Activated CD4-positive, alpha-beta T cell treated with anti-CD3 and anti-CD28 coated beads, Interleukin-2, amount 50 U/mL, for 48 hours (primary cell): ENCODE measurements around the gene POPDC2.
A peak's percentile ranks its signal among the peaks of the same experiment; 100 is the strongest.
"Not testable (repeated sequence)": the region's sequence is repeated elsewhere in the genome, so short reads cannot be mapped to it uniquely, and the experiment has no call there.

Experiments used
- DNase-seq, 2 experiments: peaks; one replicate each; pipeline ENCODE4 v3.0.0-alpha.2; 2020

Gene POPDC2

GRCh38 chr3:119660474-119661440 lies at the start of gene POPDC2:
POPDC2 (minus strand) TSS chr3:119660589; CDS start chr3:119660423, 166 bp downstream.
- no peak for DNase-seq

DNA sequence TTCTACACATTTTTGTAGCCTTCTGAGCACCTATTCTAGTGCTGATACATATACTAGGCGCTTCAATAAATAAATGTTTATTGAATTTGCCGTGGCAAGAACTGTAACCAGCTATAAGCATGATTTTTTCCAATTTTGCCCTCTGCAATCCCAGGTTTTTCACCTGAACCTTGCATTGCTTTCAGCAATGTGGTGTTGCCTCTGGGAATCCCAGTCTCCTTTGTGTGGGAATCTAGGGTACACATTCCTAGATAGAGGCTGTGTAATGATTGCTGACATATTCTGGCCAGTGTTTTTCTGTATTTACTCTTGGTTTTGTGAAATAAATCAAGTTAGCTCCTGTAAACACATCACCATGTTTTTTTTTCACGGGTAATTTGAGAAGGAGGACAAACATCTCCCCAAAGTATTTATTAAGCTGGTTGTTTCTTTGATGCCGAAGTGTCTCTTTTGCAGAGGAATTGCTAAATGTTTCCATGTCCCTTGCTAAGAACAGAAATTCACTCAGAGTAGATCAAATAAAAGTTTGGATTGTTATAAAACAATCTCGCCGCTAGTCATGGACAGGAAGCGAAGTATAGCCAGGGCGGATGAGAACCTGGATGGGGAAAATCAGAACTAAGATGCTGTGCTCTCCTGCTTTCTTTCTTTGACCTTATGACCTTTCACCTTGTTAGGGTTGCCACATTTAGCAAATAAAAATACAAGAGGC lies 43.6 kb upstream of the POPDC2 start:
- no peak for DNase-seq

- DNase-seq = peak; percentile 90 to 91
Measured at GRCh38 chr3:119702530-119703527, 42.4 kb upstream of the POPDC2 start, which contains the start of gene CFAP91. CFAP91 (plus strand) TSS chr3:119703022; CDS start chr3:119703099, 77 bp downstream.

DNA sequence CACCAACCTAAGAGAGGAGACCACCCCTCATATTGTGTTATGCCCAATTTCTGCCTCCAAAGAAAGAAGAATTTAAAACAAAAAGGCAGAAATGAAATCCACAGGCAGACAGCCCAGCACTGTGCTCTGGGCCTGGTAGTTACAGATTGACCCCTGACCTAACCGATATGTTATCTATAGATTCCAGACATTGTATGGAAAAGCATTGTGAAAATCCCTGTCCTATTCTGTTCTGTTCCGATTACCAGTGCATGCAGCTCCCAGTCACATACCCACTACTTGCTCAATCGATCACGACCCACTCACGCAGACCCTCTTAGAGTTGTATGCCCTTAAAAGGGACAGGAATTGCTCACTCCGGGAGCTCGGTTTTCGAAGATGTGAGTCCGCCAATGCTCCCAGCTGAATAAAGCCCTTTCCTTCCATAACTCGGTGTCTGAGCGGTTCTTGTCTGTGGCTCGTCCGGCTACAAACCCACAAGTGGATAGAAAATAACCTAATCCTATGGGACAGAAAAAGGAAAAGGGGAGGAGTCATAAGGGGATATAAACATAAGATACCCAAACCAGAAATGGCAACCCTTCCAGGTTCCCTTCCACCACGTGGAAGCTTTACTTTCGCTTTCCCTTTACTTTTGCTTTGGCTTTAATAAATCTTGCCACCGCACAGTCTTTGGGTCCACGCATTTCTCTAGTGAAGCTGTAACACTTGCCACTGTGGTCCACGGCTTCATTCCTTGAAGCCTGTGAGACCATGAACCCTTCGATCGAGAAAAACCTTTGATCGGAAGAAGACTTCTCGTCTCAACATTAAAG lies 40.7 kb upstream of the POPDC2 start:
- peak in 1 of 2 experiments; percentile 17 for DNase-seq

DNA sequence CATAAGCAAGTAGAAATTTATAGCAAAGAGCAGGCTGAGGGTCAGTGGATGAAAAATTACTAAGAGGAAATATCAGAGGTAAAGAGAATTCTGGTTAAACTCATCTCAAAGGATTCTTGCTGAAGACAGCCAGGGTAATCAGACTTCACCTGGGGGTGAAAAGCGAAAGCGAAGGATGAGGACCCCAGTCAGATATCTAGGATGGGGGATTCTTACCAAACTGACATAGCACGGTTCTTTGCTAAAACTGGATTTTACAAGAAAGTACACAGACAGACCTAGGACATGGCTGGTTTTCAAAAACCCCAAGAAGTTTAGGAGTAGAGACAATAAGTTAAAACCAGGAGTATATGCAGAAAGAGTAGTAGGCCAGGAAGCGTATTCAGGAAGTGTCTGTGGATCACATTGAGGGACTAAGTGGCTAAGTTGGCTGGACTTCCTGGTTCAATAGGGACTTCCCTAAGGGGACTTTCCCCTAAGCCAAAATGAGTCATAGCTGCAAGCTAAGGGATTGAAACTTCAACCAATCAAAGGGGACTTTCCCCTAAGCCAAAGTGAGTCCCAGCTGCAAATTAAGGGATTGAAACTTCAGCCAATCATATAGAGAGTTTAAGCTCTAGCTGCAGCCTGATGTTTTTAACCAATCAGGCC lies 40.0 kb upstream of the POPDC2 start:
- DNase-seq = peak in 1 of 2 experiments; percentile 9

- no peak for DNase-seq
Measured at GRCh38 chr3:119697394-119697793, 37.0 kb upstream of the POPDC2 start.

DNA sequence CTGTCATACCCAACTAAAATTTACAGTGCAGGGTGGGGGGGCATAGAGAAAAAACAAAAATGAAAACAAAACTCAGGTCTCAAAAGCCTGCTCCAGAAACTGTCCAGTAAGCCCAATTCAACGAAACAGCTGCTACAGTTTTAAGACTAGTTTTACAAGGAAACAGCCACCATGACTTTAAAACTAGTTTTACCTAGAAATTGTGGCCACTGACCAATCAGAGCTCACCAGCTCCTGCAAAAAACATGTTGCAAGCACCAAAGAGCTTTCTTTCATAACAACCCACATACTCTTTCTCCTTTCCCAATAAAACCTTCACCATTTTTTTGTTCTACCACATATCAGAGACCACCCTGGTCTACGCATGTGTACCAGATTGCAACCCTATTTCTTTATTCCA lies 35.1 kb upstream of the POPDC2 start:
- no peak for DNase-seq

- DNase-seq = no peak
Measured at GRCh38 chr3:119690043-119690656, 29.8 kb upstream of the POPDC2 start.

DNA sequence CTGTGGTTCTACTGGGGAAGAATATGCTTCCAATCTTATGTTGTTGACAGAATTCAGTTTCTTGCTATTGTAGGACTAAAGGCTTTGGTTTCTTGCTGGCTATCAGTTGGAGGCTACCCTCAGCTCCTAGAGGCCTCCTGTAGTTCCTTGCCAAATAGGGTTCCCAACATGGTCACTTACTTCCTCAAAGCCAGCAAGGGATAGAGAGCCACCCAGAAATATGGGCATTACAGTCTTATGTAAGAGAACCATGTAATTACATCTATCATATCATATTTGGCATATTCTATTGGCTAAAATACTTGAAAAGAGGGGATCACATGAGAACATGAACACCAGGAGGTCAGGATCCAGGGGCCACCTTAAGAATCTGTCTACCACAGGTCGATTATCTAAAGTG lies 23.0 kb upstream of the POPDC2 start:
- DNase-seq = no peak

GRCh38 chr3:119681279-119681678 lies 20.9 kb upstream of the POPDC2 start:
- DNase-seq = no peak

GRCh38 chr3:119679874-119680273 lies 19.5 kb upstream of the POPDC2 start:
- no peak for DNase-seq

DNA sequence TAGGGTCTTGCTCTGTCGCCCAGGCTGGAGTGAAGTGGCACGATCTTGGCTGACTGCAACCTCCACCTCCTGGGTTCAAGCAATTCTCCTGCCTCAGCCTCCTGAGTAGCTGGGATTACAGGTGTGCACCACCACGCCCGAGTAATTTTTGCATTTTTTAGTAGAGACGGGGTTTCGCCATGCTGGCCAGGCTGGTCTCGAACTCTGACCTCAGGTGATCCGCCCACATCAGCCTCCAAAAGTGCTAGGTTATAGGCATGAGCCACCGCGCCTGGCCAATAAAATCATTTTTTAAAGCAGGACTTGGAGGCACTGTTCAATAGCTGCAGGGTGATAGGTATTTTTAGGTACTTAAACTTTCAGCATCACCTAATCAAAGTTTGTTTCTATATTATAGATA lies 17.8 kb upstream of the POPDC2 start:
- not testable (repeated sequence) for DNase-seq

GRCh38 chr3:119677641-119677934 lies 17.2 kb upstream of the POPDC2 start:
- no peak for DNase-seq

- peak; percentile 93 to 95 for DNase-seq
Measured at GRCh38 chr3:119676771-119677640, 16.6 kb upstream of the POPDC2 start, which contains the start of gene COX17. COX17 (minus strand) TSS chr3:119677406; CDS start chr3:119677310, 96 bp downstream.

DNA sequence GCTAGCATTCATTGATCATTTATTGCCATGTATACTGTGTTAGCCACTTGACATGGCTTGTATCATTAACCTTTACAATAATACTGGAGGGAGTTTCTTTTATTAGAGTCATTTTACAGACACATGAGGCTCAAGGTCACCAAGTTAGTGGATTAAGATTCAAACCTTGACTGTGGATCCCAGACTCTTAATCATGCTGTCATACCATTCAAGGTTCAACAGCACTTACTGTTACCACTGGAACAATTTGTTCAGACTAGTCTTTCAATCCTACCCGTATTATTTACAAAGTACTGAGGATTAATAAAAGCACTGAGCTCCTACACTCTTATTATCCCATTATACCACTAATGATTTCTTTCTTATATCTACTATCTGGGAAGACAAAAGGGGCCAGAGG lies 15.6 kb upstream of the POPDC2 start:
- no peak for DNase-seq

DNA sequence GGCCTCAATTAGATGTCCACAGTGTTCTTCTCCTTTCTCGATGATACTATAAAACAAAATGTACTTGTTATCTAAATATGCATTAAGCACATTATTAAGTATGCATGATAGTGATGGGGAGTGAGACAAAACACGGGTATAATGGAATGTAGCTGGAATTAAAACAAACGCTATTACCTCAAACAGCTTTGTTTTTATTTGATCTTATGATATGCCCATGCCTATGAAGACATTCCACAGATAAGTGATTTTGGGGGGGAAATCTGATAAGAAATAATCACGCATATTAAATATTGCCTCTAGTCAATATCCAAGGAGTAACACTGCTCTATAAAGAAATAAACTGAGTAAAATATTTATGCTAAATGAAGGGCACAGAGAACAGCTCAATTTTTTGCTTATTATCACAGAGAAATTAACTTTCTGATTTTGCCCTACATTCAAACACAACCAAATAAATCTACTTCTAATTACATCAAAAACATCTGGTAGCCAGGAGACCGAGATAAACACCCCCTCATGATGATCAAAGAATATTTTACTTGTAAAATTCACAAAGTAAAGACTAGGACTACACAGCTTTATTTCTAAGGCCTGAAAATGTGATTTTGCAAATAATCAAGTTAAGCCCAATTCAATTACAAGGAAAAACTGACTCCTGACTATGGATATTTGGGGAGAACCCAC lies 14.9 kb upstream of the POPDC2 start:
- no peak for DNase-seq

- DNase-seq = no peak
Measured at GRCh38 chr3:119673875-119674274, 13.5 kb upstream of the POPDC2 start.

- no peak for DNase-seq
Measured at GRCh38 chr3:119672776-119673175, 12.4 kb upstream of the POPDC2 start.
